WI38 (cell line): ENCODE data around the gene PLPPR1.

Experiments
- H3K4me3 ChIP-seq: 2 replicates; pipeline ENCODE4 v1.5.1; 2011; ENCODE audit warnings: low read depth, mild to moderate bottlenecking, control low read depth, low read length
- TF ChIP-seq, protein P1 (sequence below): IDR thresholded peaks from 2 replicates; pipeline ENCODE4 v1.5.1; 2012; ENCODE audit warnings: low read depth, mild to moderate bottlenecking, control low read depth, low read length

PLPPR1 gene

DNA sequence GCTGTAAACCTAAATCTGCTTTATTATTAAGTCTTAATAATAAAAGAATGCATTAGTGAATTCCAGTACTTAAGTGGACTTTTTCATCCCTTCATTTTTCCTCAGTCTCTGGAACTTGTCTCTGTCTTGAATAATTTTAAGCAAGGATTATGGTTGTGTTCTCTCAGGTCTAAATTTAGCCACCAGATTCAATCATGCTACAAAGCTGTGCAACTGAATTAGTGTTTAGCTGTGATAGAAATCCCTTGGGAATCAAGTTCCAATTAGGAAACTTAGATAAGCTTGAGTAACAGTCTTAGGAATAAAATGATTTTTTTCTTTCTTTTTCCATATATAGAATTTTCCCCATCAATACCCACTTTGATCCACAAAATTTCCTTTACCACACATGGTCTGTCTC lies 104.3 kb downstream of the PLPPR1 start:
- no peak overlapping the region for H3K4me3 ChIP-seq
- TF ChIP-seq, protein P1, sequence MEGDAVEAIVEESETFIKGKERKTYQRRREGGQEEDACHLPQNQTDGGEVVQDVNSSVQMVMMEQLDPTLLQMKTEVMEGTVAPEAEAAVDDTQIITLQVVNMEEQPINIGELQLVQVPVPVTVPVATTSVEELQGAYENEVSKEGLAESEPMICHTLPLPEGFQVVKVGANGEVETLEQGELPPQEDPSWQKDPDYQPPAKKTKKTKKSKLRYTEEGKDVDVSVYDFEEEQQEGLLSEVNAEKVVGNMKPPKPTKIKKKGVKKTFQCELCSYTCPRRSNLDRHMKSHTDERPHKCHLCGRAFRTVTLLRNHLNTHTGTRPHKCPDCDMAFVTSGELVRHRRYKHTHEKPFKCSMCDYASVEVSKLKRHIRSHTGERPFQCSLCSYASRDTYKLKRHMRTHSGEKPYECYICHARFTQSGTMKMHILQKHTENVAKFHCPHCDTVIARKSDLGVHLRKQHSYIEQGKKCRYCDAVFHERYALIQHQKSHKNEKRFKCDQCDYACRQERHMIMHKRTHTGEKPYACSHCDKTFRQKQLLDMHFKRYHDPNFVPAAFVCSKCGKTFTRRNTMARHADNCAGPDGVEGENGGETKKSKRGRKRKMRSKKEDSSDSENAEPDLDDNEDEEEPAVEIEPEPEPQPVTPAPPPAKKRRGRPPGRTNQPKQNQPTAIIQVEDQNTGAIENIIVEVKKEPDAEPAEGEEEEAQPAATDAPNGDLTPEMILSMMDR: no peak

DNA sequence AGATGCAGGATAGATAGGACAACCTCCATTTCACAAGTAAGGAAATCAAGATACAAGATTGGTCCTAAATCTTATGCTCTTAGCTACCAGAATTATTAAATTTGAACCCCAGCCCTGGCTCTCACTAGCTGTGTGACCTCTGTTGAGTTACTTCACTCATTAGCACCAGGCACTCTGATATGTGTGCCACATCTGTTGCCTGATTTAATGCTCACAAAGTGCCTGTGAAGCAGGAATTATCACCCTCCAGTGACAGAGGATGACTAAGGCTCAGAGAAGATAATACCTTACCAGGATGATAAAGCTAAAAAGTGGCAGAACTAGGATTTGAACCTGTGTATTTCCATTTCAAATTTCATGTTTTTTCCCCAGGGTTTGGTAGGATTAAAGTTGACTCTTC lies 110.0 kb downstream of the PLPPR1 start:
- TF ChIP-seq, protein P1: no peak
- no peak overlapping the region for H3K4me3 ChIP-seq

DNA sequence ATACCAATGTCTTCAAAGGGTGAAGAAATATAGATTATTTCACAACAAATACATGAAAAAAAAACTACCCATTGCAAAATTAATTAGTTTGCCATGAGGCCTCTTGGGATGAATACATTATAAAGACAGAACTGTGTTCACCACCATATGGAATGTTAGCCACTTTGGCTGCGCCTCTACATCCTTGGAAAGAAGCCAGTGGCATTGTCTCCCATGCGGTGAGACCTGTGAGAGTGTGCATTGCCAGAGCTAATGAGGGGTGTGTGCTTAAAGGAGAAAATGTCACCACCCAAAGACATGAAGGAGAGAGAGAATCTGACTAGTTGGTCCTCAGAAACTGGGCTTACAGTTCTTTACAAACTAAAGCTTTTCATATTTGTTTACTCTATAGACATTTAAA lies 110.6 kb downstream of the PLPPR1 start:
- TF ChIP-seq, protein P1: no peak
- H3K4me3 ChIP-seq: no peak overlapping the region

DNA sequence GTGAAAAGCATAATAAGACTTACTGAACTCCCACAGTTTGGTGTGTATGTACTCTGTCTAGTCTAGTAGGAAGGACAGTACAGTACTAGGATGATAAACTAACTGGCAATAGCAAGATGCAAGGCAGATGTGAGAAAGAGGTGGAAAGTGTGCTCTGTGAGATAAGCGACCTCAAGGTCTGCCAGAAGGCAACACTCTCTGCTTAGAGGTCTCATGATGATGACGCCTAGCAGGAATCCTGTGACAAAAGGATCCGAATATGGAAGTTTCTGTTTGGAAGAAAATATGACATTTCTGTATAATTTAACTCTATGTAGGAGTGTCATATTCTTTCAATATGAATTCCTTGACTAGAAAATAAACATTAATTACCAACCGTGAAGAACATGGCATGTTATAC lies 112.2 kb downstream of the PLPPR1 start:
- H3K4me3 ChIP-seq: no peak overlapping the region

DNA sequence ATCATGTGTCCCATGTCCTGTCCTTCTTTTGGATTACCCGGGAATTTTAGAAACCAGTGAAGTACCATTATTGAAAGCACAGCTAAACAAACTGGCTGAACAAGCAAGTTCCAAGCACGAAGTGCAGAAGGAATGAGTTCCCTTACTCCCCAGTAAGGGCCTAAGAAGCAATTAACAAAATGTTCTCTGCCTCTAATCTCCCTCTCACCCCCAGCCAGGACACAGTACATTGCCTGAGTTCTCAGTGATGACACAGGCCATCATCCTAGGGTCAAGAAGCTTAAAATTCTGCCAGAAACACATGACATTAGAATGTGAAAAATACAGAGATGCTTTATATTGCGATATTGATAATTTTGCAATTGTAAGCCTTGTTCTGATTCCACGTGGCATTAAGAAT lies 118.0 kb downstream of the PLPPR1 start:
- no peak overlapping the region for H3K4me3 ChIP-seq
- TF ChIP-seq, protein P1: no peak

More for the DNA sequence above, 112.2 kb downstream of the PLPPR1 start:
- TF ChIP-seq, protein P1: no peak

DNA sequence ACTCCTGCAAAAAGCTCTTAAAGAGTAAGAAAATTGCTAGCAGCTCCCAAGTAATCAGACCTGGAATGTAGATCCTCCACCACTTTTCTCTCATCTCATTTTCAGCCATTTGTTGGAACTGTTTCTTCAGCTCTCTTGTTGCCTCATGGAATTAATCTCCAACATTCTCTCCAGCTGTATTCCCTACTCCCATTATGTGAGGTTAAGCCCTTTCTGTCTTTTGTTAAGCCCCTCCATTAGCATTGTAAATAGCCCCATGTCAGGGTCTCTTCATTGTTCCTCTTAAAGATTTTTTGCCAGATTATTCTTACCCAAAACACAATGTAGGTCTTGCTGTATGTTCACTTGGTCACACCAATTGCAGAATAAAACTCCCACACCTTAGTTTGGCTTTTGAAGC lies 119.8 kb downstream of the PLPPR1 start:
- TF ChIP-seq, protein P1: no peak
- no peak overlapping the region for H3K4me3 ChIP-seq

DNA sequence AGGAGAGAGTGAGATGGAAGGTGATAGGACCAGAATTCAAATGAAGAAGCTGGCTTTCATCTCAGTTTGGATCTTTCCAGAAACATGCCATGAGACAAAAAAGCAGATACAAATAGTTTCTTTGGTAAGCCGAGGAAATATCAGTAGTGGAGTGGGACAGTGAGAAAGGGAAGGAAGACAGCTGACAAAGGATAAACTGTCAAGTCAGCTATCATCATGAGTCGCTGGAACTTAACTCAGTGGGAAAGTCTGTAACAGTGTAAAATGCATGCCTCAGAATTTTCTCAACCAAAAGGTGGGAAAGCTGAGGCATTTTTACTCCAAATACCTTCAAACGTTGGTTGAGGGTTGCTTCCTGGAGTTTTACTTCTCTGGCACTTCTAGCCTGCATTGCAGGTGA lies 129.8 kb downstream of the PLPPR1 start:
- no peak overlapping the region for H3K4me3 ChIP-seq
- TF ChIP-seq, protein P1: no peak
